Astrocyte (in vitro differentiated cells and primary cell): ENCODE results near the gene SH3BP5. TPM values are rescaled to one million over a fixed set of nuclear protein-coding genes. Genes with fewer than 3 reads are reported as not detected.

Experiments used
- DNase-seq: peaks from one replicate; pipeline ENCODE4 v3.0.0-alpha.2; 2010; ENCODE audit warnings: low read depth
- FAIRE-seq: peaks from 2 replicates; lab custom pipeline; 2011; peaks lifted over from hg19 to GRCh38; lab: Jason Lieb, UNC
- H2AFZ ChIP-seq: 2 replicates; pipeline ENCODE4 v1.6.0; 2012; ENCODE audit warnings: low read depth, low read length, inconsistent platforms
- H3K27ac ChIP-seq: 2 replicates; pipeline ENCODE4 v1.5.1; 2011; ENCODE audit warnings: low read depth, low read length, inconsistent platforms
- H3K27me3 ChIP-seq: 2 replicates; pipeline ENCODE4 v1.6.0; 2011; ENCODE audit warnings: low read length, inconsistent platforms; ENCODE audit not compliant: insufficient read depth
- H3K36me3 ChIP-seq: 2 replicates; pipeline ENCODE4 v1.5.1; 2011; ENCODE audit warnings: low read length, inconsistent platforms; ENCODE audit not compliant: insufficient read depth
- H3K4me1 ChIP-seq: 2 replicates; pipeline ENCODE4 v1.5.1; 2011; ENCODE audit warnings: low read length, inconsistent platforms; ENCODE audit not compliant: insufficient read depth
- H3K4me2 ChIP-seq: 2 replicates; pipeline ENCODE4 v1.6.0; 2012; ENCODE audit warnings: low read length, inconsistent platforms
- H3K4me3 ChIP-seq: 2 replicates; pipeline ENCODE4 v1.5.1; 2011; ENCODE audit warnings: low read depth, mild to moderate bottlenecking, low read length, inconsistent platforms; ENCODE audit not compliant: insufficient read depth
- H3K79me2 ChIP-seq: 2 replicates; pipeline ENCODE4 v1.6.0; 2012; ENCODE audit warnings: mild to moderate bottlenecking, low read length, inconsistent platforms; ENCODE audit not compliant: insufficient read depth
- H3K9ac ChIP-seq: 2 replicates; pipeline ENCODE4 v1.6.0; 2012; ENCODE audit warnings: mild to moderate bottlenecking, low read length, inconsistent platforms
- H3K9me3 ChIP-seq: 2 replicates; pipeline ENCODE4 v1.5.1; 2012; ENCODE audit warnings: low read depth, mild to moderate bottlenecking, low read length, inconsistent platforms; ENCODE audit not compliant: insufficient read depth
- H4K20me1 ChIP-seq: 2 replicates; pipeline ENCODE4 v1.6.0; 2012; ENCODE audit warnings: low read length, inconsistent platforms; ENCODE audit not compliant: insufficient read depth
- H3K27ac Mint-ChIP-seq: one replicate; pipeline ENCODE4 v1.8.0; 2021; ENCODE audit warnings: mild to moderate bottlenecking, mixed read lengths; ENCODE audit not compliant: unreplicated experiment
- H3K27me3 Mint-ChIP-seq: one replicate; pipeline ENCODE4 v1.8.0; 2021; ENCODE audit warnings: low read depth, mixed read lengths; ENCODE audit not compliant: unreplicated experiment
- H3K36me3 Mint-ChIP-seq: one replicate; pipeline ENCODE4 v1.8.0; 2021; ENCODE audit warnings: low read depth, mixed read lengths; ENCODE audit not compliant: unreplicated experiment
- H3K4me1 Mint-ChIP-seq: one replicate; pipeline ENCODE4 v1.8.0; 2021; ENCODE audit warnings: low read depth, mixed read lengths; ENCODE audit not compliant: unreplicated experiment
- H3K4me3 Mint-ChIP-seq: one replicate; pipeline ENCODE4 v1.8.0; 2021; ENCODE audit warnings: mild to moderate bottlenecking, moderate library complexity, mixed read lengths; ENCODE audit not compliant: unreplicated experiment
- H3K9me3 Mint-ChIP-seq: one replicate; pipeline ENCODE4 v1.8.0; 2021; ENCODE audit warnings: mild to moderate bottlenecking, mixed read lengths; ENCODE audit not compliant: unreplicated experiment
- CTCF ChIP-seq: IDR thresholded peaks from 2 replicates; pipeline ENCODE4 v1.5.1; 2011; ENCODE audit warnings: low read depth, mild to moderate bottlenecking, inconsistent platforms, low read length, moderate library complexity; ENCODE audit not compliant: insufficient read depth
- EZH2 ChIP-seq: IDR thresholded peaks from 2 replicates; pipeline ENCODE4 v1.6.1; 2012; ENCODE audit warnings: mild to moderate bottlenecking, low read length, inconsistent platforms; ENCODE audit not compliant: insufficient read depth
- total RNA-seq: library from RNA; stranded (reverse); gene quantifications from 2 replicates; pipeline ENCODE4 v1.2.1, GENCODE V29; 2021

Gene SH3BP5
- total RNA-seq, 1 donor from 2014 or later = 25.2 TPM

GRCh38 chr3:15356176-15356575 lies 23.8 kb upstream of the SH3BP5 start:
- no peak overlapping the region for H3K27ac ChIP-seq
- DNase-seq (peak; percentile 69), FAIRE-seq (no peak)
- no peaks in the 10 kb centered on the region for H3K9me3 ChIP-seq
- Mint-ChIP-seq H3K36me3 (no peaks in the 10 kb centered on the region), H3K4me1 (peaks cover 15% of the 10 kb centered on the region), H3K9me3 (no peaks in the 10 kb centered on the region), H3K27me3 (no peaks in the 10 kb centered on the region), H3K27ac (peak overlapping the region; percentile 91), H3K4me3 (no peak overlapping the region)
- peak overlapping the region; percentile 37 for H2AFZ ChIP-seq
- no peaks in the 10 kb centered on the region for H3K36me3 ChIP-seq
- H4K20me1 ChIP-seq = no peaks in the 10 kb centered on the region
- no peak overlapping the region for H3K4me3 ChIP-seq
- TF ChIP-seq CTCF = no peak
- no peak for TF ChIP-seq EZH2
- no peaks in the 10 kb centered on the region for H3K27me3 ChIP-seq
- peaks cover 4% of the 10 kb centered on the region for H3K4me1 ChIP-seq
- H3K4me2 ChIP-seq = no peak overlapping the region
- no peaks in the 10 kb centered on the region for H3K79me2 ChIP-seq
- no peak overlapping the region for H3K9ac ChIP-seq

- FAIRE-seq (no peak), DNase-seq (no peak)
- Mint-ChIP-seq H3K27me3 (no peaks in the 10 kb centered on the region), H3K36me3 (no peaks in the 10 kb centered on the region), H3K4me3 (no peak overlapping the region), H3K9me3 (no peaks in the 10 kb centered on the region), H3K4me1 (peaks cover 10% of the 10 kb centered on the region), H3K27ac (no peak overlapping the region)
- H4K20me1 ChIP-seq = no peaks in the 10 kb centered on the region
- no peaks in the 10 kb centered on the region for H3K4me1 ChIP-seq
- no peaks in the 10 kb centered on the region for H3K36me3 ChIP-seq
- H3K4me3 ChIP-seq = no peak overlapping the region
- H3K27ac ChIP-seq = no peak overlapping the region
- H3K4me2 ChIP-seq = no peak overlapping the region
- no peaks in the 10 kb centered on the region for H3K79me2 ChIP-seq
- H3K27me3 ChIP-seq = no peaks in the 10 kb centered on the region
- H3K9ac ChIP-seq = no peak overlapping the region
- H2AFZ ChIP-seq = no peak overlapping the region
- no peaks in the 10 kb centered on the region for H3K9me3 ChIP-seq
- TF ChIP-seq EZH2 (no peak), CTCF (no peak)
These were observed 22.7 kb upstream of the SH3BP5 start for GRCh38 chr3:15355086-15355485.

GRCh38 chr3:15354485-15354884 lies 22.1 kb upstream of the SH3BP5 start:
- H2AFZ ChIP-seq = no peak overlapping the region
- H3K36me3 ChIP-seq = no peaks in the 10 kb centered on the region
- no peak overlapping the region for H3K27ac ChIP-seq
- no peak overlapping the region for H3K9ac ChIP-seq
- no peaks in the 10 kb centered on the region for H3K27me3 ChIP-seq
- no peak overlapping the region for H3K4me3 Mint-ChIP-seq
- H3K27me3 Mint-ChIP-seq = no peaks in the 10 kb centered on the region
- FAIRE-seq (no peak), DNase-seq (no peak)
- no peaks in the 10 kb centered on the region for H3K4me1 ChIP-seq
- peaks cover 10% of the 10 kb centered on the region for H3K4me1 Mint-ChIP-seq
- H3K9me3 Mint-ChIP-seq = no peaks in the 10 kb centered on the region
- H3K4me2 ChIP-seq = no peak overlapping the region
- no peaks in the 10 kb centered on the region for H4K20me1 ChIP-seq
- no peaks in the 10 kb centered on the region for H3K79me2 ChIP-seq
- no peak overlapping the region for H3K27ac Mint-ChIP-seq
- TF ChIP-seq CTCF = no peak
- TF ChIP-seq EZH2 = no peak
- no peaks in the 10 kb centered on the region for H3K9me3 ChIP-seq
- no peaks in the 10 kb centered on the region for H3K36me3 Mint-ChIP-seq
- no peak overlapping the region for H3K4me3 ChIP-seq
